Astrocyte (in vitro differentiated cells and primary cell): ENCODE data around the gene PCNT. TPM values are rescaled to one million over a fixed set of nuclear protein-coding genes. Genes with fewer than 3 reads are reported as not detected.

Experiments used
- DNase-seq: peaks from one replicate; pipeline ENCODE4 v3.0.0-alpha.2; 2010; ENCODE audit warnings: low read depth
- FAIRE-seq: peaks from 2 replicates; lab custom pipeline; 2011; peaks lifted over from hg19 to GRCh38; lab: Jason Lieb, UNC
- H2AFZ ChIP-seq: 2 replicates; pipeline ENCODE4 v1.6.0; 2012; ENCODE audit warnings: low read depth, low read length, inconsistent platforms
- H3K27ac ChIP-seq: 2 replicates; pipeline ENCODE4 v1.5.1; 2011; ENCODE audit warnings: low read depth, low read length, inconsistent platforms
- H3K27me3 ChIP-seq: 2 replicates; pipeline ENCODE4 v1.6.0; 2011; ENCODE audit warnings: low read length, inconsistent platforms; ENCODE audit not compliant: insufficient read depth
- H3K36me3 ChIP-seq: 2 replicates; pipeline ENCODE4 v1.5.1; 2011; ENCODE audit warnings: low read length, inconsistent platforms; ENCODE audit not compliant: insufficient read depth
- H3K4me1 ChIP-seq: 2 replicates; pipeline ENCODE4 v1.5.1; 2011; ENCODE audit warnings: low read length, inconsistent platforms; ENCODE audit not compliant: insufficient read depth
- H3K4me2 ChIP-seq: 2 replicates; pipeline ENCODE4 v1.6.0; 2012; ENCODE audit warnings: low read length, inconsistent platforms
- H3K4me3 ChIP-seq: 2 replicates; pipeline ENCODE4 v1.5.1; 2011; ENCODE audit warnings: low read depth, mild to moderate bottlenecking, low read length, inconsistent platforms; ENCODE audit not compliant: insufficient read depth
- H3K79me2 ChIP-seq: 2 replicates; pipeline ENCODE4 v1.6.0; 2012; ENCODE audit warnings: mild to moderate bottlenecking, low read length, inconsistent platforms; ENCODE audit not compliant: insufficient read depth
- H3K9ac ChIP-seq: 2 replicates; pipeline ENCODE4 v1.6.0; 2012; ENCODE audit warnings: mild to moderate bottlenecking, low read length, inconsistent platforms
- H3K9me3 ChIP-seq: 2 replicates; pipeline ENCODE4 v1.5.1; 2012; ENCODE audit warnings: low read depth, mild to moderate bottlenecking, low read length, inconsistent platforms; ENCODE audit not compliant: insufficient read depth
- H4K20me1 ChIP-seq: 2 replicates; pipeline ENCODE4 v1.6.0; 2012; ENCODE audit warnings: low read length, inconsistent platforms; ENCODE audit not compliant: insufficient read depth
- H3K27ac Mint-ChIP-seq: one replicate; pipeline ENCODE4 v1.8.0; 2021; ENCODE audit warnings: mild to moderate bottlenecking, mixed read lengths; ENCODE audit not compliant: unreplicated experiment
- H3K27me3 Mint-ChIP-seq: one replicate; pipeline ENCODE4 v1.8.0; 2021; ENCODE audit warnings: low read depth, mixed read lengths; ENCODE audit not compliant: unreplicated experiment
- H3K36me3 Mint-ChIP-seq: one replicate; pipeline ENCODE4 v1.8.0; 2021; ENCODE audit warnings: low read depth, mixed read lengths; ENCODE audit not compliant: unreplicated experiment
- H3K4me1 Mint-ChIP-seq: one replicate; pipeline ENCODE4 v1.8.0; 2021; ENCODE audit warnings: low read depth, mixed read lengths; ENCODE audit not compliant: unreplicated experiment
- H3K4me3 Mint-ChIP-seq: one replicate; pipeline ENCODE4 v1.8.0; 2021; ENCODE audit warnings: mild to moderate bottlenecking, moderate library complexity, mixed read lengths; ENCODE audit not compliant: unreplicated experiment
- H3K9me3 Mint-ChIP-seq: one replicate; pipeline ENCODE4 v1.8.0; 2021; ENCODE audit warnings: mild to moderate bottlenecking, mixed read lengths; ENCODE audit not compliant: unreplicated experiment
- CTCF ChIP-seq: IDR thresholded peaks from 2 replicates; pipeline ENCODE4 v1.5.1; 2011; ENCODE audit warnings: low read depth, mild to moderate bottlenecking, inconsistent platforms, low read length, moderate library complexity; ENCODE audit not compliant: insufficient read depth
- EZH2 ChIP-seq: IDR thresholded peaks from 2 replicates; pipeline ENCODE4 v1.6.1; 2012; ENCODE audit warnings: mild to moderate bottlenecking, low read length, inconsistent platforms; ENCODE audit not compliant: insufficient read depth
- total RNA-seq: library from RNA; stranded (reverse); gene quantifications from 2 replicates; pipeline ENCODE4 v1.2.1, GENCODE V29; 2021

PCNT gene
- total RNA-seq, 1 donor from 2014 or later, result 19.9 TPM

GRCh38 chr21:46375560-46376230 lies 51.7 kb downstream of the PCNT start:
- Histone ChIP-seq H3K9ac (no peak overlapping the region), H4K20me1 (peaks cover 57% of the 10 kb centered on the region), H3K36me3 (peaks cover 3% of the 10 kb centered on the region), H3K27ac (no peak overlapping the region), H3K4me2 (no peak overlapping the region), H3K9me3 (no peaks in the 10 kb centered on the region), H2AFZ (no peak overlapping the region), H3K27me3 (no peaks in the 10 kb centered on the region), H3K4me1 (no peaks in the 10 kb centered on the region), H3K79me2 (peaks cover 72% of the 10 kb centered on the region), H3K4me3 (no peak overlapping the region)
- TF ChIP-seq CTCF (no peak), EZH2 (no peak)
- Mint-ChIP-seq H3K27me3 (no peaks in the 10 kb centered on the region), H3K4me1 (no peaks in the 10 kb centered on the region), H3K27ac (no peak overlapping the region), H3K9me3 (peaks cover 1% of the 10 kb centered on the region), H3K36me3 (peaks cover 16% of the 10 kb centered on the region), H3K4me3 (no peak overlapping the region)
- no peak for DNase-seq
- no peak for FAIRE-seq

- no peak for TF ChIP-seq EZH2
- no peak for TF ChIP-seq CTCF
- Histone ChIP-seq H3K36me3 (peaks cover 3% of the 10 kb centered on the region), H3K79me2 (peaks cover 76% of the 10 kb centered on the region), H3K4me3 (no peak overlapping the region), H3K4me1 (no peaks in the 10 kb centered on the region), H3K27ac (no peak overlapping the region), H3K9me3 (no peaks in the 10 kb centered on the region), H4K20me1 (peaks cover 54% of the 10 kb centered on the region), H3K4me2 (no peak overlapping the region), H3K9ac (no peak overlapping the region), H3K27me3 (no peaks in the 10 kb centered on the region), H2AFZ (no peak overlapping the region)
- Mint-ChIP-seq H3K9me3 (peaks cover 1% of the 10 kb centered on the region), H3K4me1 (no peaks in the 10 kb centered on the region), H3K36me3 (peaks cover 16% of the 10 kb centered on the region), H3K4me3 (no peak overlapping the region), H3K27ac (no peak overlapping the region), H3K27me3 (no peaks in the 10 kb centered on the region)
- FAIRE-seq (no peak), DNase-seq (no peak)
Measured at GRCh38 chr21:46376231-46376628, 52.3 kb downstream of the PCNT start.

- Mint-ChIP-seq H3K4me1 (no peaks in the 10 kb centered on the region), H3K36me3 (peaks cover 16% of the 10 kb centered on the region), H3K4me3 (no peak overlapping the region), H3K27me3 (no peaks in the 10 kb centered on the region), H3K27ac (no peak overlapping the region), H3K9me3 (peaks cover under 1% of the 10 kb centered on the region)
- no peak overlapping the region for H3K4me2 ChIP-seq
- no peak overlapping the region for H3K9ac ChIP-seq
- H4K20me1 ChIP-seq, result peaks cover 47% of the 10 kb centered on the region
- no peak overlapping the region for H3K4me3 ChIP-seq
- H3K4me1 ChIP-seq, result no peaks in the 10 kb centered on the region
- no peak overlapping the region for H3K27ac ChIP-seq
- peaks cover 76% of the 10 kb centered on the region for H3K79me2 ChIP-seq
- peaks cover 2% of the 10 kb centered on the region for H3K36me3 ChIP-seq
- TF ChIP-seq CTCF, result no peak
- TF ChIP-seq EZH2, result no peak
- H3K9me3 ChIP-seq, result no peaks in the 10 kb centered on the region
- no peak for DNase-seq
- no peak for FAIRE-seq
- H3K27me3 ChIP-seq, result no peaks in the 10 kb centered on the region
- H2AFZ ChIP-seq, result no peak overlapping the region
Measured at GRCh38 chr21:46376856-46377453, 53.0 kb downstream of the PCNT start.
